HG02759 (cell line): ENCODE data around the gene RBCK1.
"Not testable (repeated sequence)": the region's sequence is repeated elsewhere in the genome, so short reads cannot be mapped to it uniquely, and the experiment has no call there.

Experiments used
- ATAC-seq: cut with Tn5 transposase; IDR thresholded peaks from one replicate; pipeline ENCODE4 v1.9.1; 2021; ENCODE audit warnings: mild to moderate bottlenecking, moderate library complexity; ENCODE audit not compliant: unreplicated experiment

Gene RBCK1

GRCh38 chr20:434661-435419 lies 26.7 kb downstream of the RBCK1 start:
- no peak for ATAC-seq

- ATAC-seq: no peak
These were observed 27.5 kb downstream of the RBCK1 start for GRCh38 chr20:435558-435957.

- no peak for ATAC-seq
These were observed 28.4 kb downstream of the RBCK1 start for GRCh38 chr20:436476-436875.

- no peak for ATAC-seq
These were observed 29.8 kb downstream of the RBCK1 start for GRCh38 chr20:437787-438486.

GRCh38 chr20:438571-439469 lies 30.7 kb downstream of the RBCK1 start:
- ATAC-seq: no peak

GRCh38 chr20:440148-440547 lies 32.0 kb downstream of the RBCK1 start:
- ATAC-seq: no peak

GRCh38 chr20:440636-441035 lies 32.5 kb downstream of the RBCK1 start:
- ATAC-seq: no peak

- no peak for ATAC-seq
These were observed 35.2 kb downstream of the RBCK1 start for GRCh38 chr20:443223-443775.

GRCh38 chr20:444117-444516 lies 36.0 kb downstream of the RBCK1 start:
- ATAC-seq: no peak

- ATAC-seq: no peak
These were observed 36.8 kb downstream of the RBCK1 start for GRCh38 chr20:444862-445426.

GRCh38 chr20:445514-446336 lies 37.6 kb downstream of the RBCK1 start:
- ATAC-seq: no peak

GRCh38 chr20:452021-452420 lies 43.9 kb downstream of the RBCK1 start:
- ATAC-seq: not testable (repeated sequence)

- no peak for ATAC-seq
These were observed 46.9 kb downstream of the RBCK1 start for GRCh38 chr20:454951-455350.

- no peak for ATAC-seq
These were observed 50.7 kb downstream of the RBCK1 start for GRCh38 chr20:458776-459175.

GRCh38 chr20:460180-460579 lies 52.1 kb downstream of the RBCK1 start:
- ATAC-seq: no peak

GRCh38 chr20:460707-461106 lies 52.6 kb downstream of the RBCK1 start:
- no peak for ATAC-seq

GRCh38 chr20:461254-462198 lies 53.4 kb downstream of the RBCK1 start:
- ATAC-seq: peak; percentile 49

- peak; percentile 92 for ATAC-seq
These were observed 54.3 kb downstream of the RBCK1 start, which contains the start of gene TBC1D20 for GRCh38 chr20:462199-462991. TSS of gene TBC1D20 (minus strand) at chr20:462533. CDS start at chr20:462405, 128 bp downstream.
